ENCODE measurements around the gene CLDN34.

CLDN34 gene

GRCh38 chrX:9983441-9983840 lies 16.3 kb downstream of the CLDN34 start:
- no peak for DNase-seq

GRCh38 chrX:9983846-9984245 lies 16.7 kb downstream of the CLDN34 start:
- DNase-seq, result no peak

GRCh38 chrX:9988762-9989161 lies 21.6 kb downstream of the CLDN34 start:
- peak; percentile 25 for DNase-seq

GRCh38 chrX:9992061-9992460 lies 24.9 kb downstream of the CLDN34 start:
- DNase-seq, result no peak

GRCh38 chrX:9992724-9993123 lies 25.6 kb downstream of the CLDN34 start:
- DNase-seq, result no peak

- peak; percentile 75 for DNase-seq
Observed at GRCh38 chrX:9995855-9996339, 28.7 kb downstream of the CLDN34 start.

- no peak for DNase-seq
Observed at GRCh38 chrX:9997041-9997440, 29.9 kb downstream of the CLDN34 start.

GRCh38 chrX:9997524-9997923 lies 30.4 kb downstream of the CLDN34 start:
- no peak for DNase-seq

- no peak for DNase-seq
Observed at GRCh38 chrX:10001496-10001895, 34.3 kb downstream of the CLDN34 start.

- DNase-seq, result no peak
Observed at GRCh38 chrX:10004832-10005475, 37.8 kb downstream of the CLDN34 start.

GRCh38 chrX:10006086-10006485 lies 38.9 kb downstream of the CLDN34 start:
- DNase-seq, result no peak

- DNase-seq, result no peak
Observed at GRCh38 chrX:10006770-10007169, 39.6 kb downstream of the CLDN34 start.

GRCh38 chrX:10007621-10008020 lies 40.5 kb downstream of the CLDN34 start:
- no peak for DNase-seq

- DNase-seq, result no peak
Observed at GRCh38 chrX:10008483-10009056, 41.4 kb downstream of the CLDN34 start.

GRCh38 chrX:10009741-10010140 lies 42.6 kb downstream of the CLDN34 start:
- no peak for DNase-seq

- no peak for DNase-seq
Observed at GRCh38 chrX:10010686-10011085, 43.5 kb downstream of the CLDN34 start.

GRCh38 chrX:10011261-10011931 lies 44.2 kb downstream of the CLDN34 start:
- DNase-seq, result peak; percentile 47

- no peak for DNase-seq
Observed at GRCh38 chrX:10011991-10012390, 44.8 kb downstream of the CLDN34 start.

- peak; percentile 81 for DNase-seq
Observed at GRCh38 chrX:10014462-10015354, 47.5 kb downstream of the CLDN34 start.

GRCh38 chrX:10015355-10015722 lies 48.2 kb downstream of the CLDN34 start:
- no peak for DNase-seq

- DNase-seq, result peak; percentile 23
Observed at GRCh38 chrX:10015723-10016518, 48.8 kb downstream of the CLDN34 start.

- DNase-seq, result no peak
Observed at GRCh38 chrX:10016519-10017132, 49.5 kb downstream of the CLDN34 start.
